ENCODE results near the gene OSTF1.

OSTF1 gene

DNA sequence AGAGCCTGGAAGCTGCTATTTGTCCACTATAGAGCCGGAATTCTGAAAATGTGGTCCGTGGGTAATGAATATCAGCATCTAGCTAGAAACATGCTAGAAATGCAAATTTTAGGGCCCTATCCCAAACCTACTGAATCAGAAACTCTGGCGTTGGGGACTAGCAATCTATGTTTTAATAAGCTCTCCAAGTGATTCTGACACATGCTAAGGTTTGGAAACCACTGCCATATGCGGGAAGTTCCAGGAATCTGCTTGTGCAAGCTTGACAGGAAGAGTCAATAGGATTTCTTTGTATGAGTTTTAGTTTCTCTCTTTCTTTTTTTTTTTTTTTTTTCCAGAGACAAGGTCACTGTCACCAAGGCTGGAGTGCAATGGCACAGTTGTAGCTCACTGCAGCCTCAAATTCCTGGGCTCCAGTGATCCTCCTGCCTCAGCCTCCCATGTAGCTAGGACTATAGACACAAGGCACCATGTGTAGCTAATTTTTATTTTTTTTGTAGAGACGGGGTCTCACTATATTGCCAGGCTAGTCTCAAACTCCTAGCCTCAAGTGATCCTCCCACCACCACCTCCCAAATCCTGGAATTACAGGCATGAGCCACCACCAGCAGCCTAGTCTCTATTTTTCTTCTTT lies 33.8 kb upstream of the OSTF1 start:
- TF ChIP-seq ARNTL (CRISPR knock-in tag; IDR thresholded peaks at IDR 0.05; ENCODE audit: borderline replicate concordance, low read depth) (no peak), CREB5 (CRISPR knock-in tag; IDR thresholded peaks at IDR 0.05; ENCODE audit: low read depth) (no peak), TOX (CRISPR knock-in tag; IDR thresholded peaks at IDR 0.05; ENCODE audit: borderline replicate concordance) (no peak), ZC3H10 (CRISPR knock-in tag; IDR thresholded peaks at IDR 0.05) (no peak), CSDC2 (CRISPR knock-in tag; IDR thresholded peaks at IDR 0.05) (no peak), OSR1 (CRISPR knock-in tag; IDR thresholded peaks at IDR 0.05) (no peak), ZNF70 (CRISPR knock-in tag; IDR thresholded peaks at IDR 0.05) (no peak), ISL1 (CRISPR knock-in tag; IDR thresholded peaks at IDR 0.05) (no peak), ZNF565 (CRISPR knock-in tag; conservative IDR thresholded peaks at IDR 0.05; ENCODE audit: low read depth) (no peak), SNAI2 (CRISPR knock-in tag; IDR thresholded peaks at IDR 0.05) (no peak), TCF4 (CRISPR knock-in tag; IDR thresholded peaks at IDR 0.05; ENCODE audit: borderline replicate concordance) (no peak), ZFP30 (CRISPR knock-in tag; IDR thresholded peaks at IDR 0.05) (no peak), BACH2 (CRISPR knock-in tag; IDR thresholded peaks at IDR 0.05; ENCODE audit: borderline replicate concordance) (no peak), TSHZ2 (CRISPR knock-in tag; IDR thresholded peaks at IDR 0.05) (no peak)
- TF ChIP-seq, protein P1, sequence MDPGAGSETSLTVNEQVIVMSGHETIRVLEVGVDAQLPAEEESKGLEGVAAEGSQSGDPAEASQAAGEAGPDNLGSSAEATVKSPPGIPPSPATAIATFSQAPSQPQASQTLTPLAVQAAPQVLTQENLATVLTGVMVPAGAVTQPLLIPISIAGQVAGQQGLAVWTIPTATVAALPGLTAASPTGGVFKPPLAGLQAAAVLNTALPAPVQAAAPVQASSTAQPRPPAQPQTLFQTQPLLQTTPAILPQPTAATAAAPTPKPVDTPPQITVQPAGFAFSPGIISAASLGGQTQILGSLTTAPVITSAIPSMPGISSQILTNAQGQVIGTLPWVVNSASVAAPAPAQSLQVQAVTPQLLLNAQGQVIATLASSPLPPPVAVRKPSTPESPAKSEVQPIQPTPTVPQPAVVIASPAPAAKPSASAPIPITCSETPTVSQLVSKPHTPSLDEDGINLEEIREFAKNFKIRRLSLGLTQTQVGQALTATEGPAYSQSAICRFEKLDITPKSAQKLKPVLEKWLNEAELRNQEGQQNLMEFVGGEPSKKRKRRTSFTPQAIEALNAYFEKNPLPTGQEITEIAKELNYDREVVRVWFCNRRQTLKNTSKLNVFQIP (CRISPR knock-in tag; IDR thresholded peaks at IDR 0.05; ENCODE audit: borderline replicate concordance, low read depth): no peak
- TF ChIP-seq, protein P2, sequence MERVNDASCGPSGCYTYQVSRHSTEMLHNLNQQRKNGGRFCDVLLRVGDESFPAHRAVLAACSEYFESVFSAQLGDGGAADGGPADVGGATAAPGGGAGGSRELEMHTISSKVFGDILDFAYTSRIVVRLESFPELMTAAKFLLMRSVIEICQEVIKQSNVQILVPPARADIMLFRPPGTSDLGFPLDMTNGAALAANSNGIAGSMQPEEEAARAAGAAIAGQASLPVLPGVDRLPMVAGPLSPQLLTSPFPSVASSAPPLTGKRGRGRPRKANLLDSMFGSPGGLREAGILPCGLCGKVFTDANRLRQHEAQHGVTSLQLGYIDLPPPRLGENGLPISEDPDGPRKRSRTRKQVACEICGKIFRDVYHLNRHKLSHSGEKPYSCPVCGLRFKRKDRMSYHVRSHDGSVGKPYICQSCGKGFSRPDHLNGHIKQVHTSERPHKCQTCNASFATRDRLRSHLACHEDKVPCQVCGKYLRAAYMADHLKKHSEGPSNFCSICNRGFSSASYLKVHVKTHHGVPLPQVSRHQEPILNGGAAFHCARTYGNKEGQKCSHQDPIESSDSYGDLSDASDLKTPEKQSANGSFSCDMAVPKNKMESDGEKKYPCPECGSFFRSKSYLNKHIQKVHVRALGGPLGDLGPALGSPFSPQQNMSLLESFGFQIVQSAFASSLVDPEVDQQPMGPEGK (CRISPR knock-in tag; IDR thresholded peaks at IDR 0.05; ENCODE audit: borderline replicate concordance): no peak
- TF ChIP-seq, protein P3, sequence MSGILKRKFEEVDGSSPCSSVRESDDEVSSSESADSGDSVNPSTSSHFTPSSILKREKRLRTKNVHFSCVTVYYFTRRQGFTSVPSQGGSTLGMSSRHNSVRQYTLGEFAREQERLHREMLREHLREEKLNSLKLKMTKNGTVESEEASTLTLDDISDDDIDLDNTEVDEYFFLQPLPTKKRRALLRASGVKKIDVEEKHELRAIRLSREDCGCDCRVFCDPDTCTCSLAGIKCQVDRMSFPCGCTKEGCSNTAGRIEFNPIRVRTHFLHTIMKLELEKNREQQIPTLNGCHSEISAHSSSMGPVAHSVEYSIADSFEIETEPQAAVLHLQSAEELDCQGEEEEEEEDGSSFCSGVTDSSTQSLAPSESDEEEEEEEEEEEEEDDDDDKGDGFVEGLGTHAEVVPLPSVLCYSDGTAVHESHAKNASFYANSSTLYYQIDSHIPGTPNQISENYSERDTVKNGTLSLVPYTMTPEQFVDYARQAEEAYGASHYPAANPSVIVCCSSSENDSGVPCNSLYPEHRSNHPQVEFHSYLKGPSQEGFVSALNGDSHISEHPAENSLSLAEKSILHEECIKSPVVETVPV (CRISPR knock-in tag; IDR thresholded peaks at IDR 0.05): no peak
- no peak for ATAC-seq

GRCh38 chr9:75061169-75061568 lies 27.1 kb upstream of the OSTF1 start:
- ATAC-seq: no peak
- TF ChIP-seq ESRRG (CRISPR knock-in tag; IDR thresholded peaks at IDR 0.05): no peak
- no peak for TF ChIP-seq ISL1 (CRISPR knock-in tag; IDR thresholded peaks at IDR 0.05)
- TF ChIP-seq ZFP30 (CRISPR knock-in tag; IDR thresholded peaks at IDR 0.05): no peak
- TF ChIP-seq, protein P2 (CRISPR knock-in tag; IDR thresholded peaks at IDR 0.05; ENCODE audit: borderline replicate concordance): no peak
- TF ChIP-seq TCF4 (CRISPR knock-in tag; IDR thresholded peaks at IDR 0.05; ENCODE audit: borderline replicate concordance): no peak
- TF ChIP-seq ZNF565 (CRISPR knock-in tag; conservative IDR thresholded peaks at IDR 0.05; ENCODE audit: low read depth): no peak
- TF ChIP-seq TSHZ2 (CRISPR knock-in tag; IDR thresholded peaks at IDR 0.05): no peak
- no peak for TF ChIP-seq PPARA (CRISPR knock-in tag; IDR thresholded peaks at IDR 0.05; ENCODE audit: borderline replicate concordance)
- TF ChIP-seq RARB (CRISPR knock-in tag; IDR thresholded peaks at IDR 0.05): no peak
- TF ChIP-seq, protein P3 (CRISPR knock-in tag; IDR thresholded peaks at IDR 0.05): no peak
- TF ChIP-seq CREB5 (CRISPR knock-in tag; IDR thresholded peaks at IDR 0.05; ENCODE audit: low read depth): no peak
- no peak for TF ChIP-seq ZFP3 (CRISPR knock-in tag; IDR thresholded peaks at IDR 0.05)
- TF ChIP-seq ZNF70 (CRISPR knock-in tag; IDR thresholded peaks at IDR 0.05): no peak
- TF ChIP-seq OSR1 (CRISPR knock-in tag; IDR thresholded peaks at IDR 0.05): no peak
